Parathyroid adenoma (tissue), 2 donors: ENCODE results near the gene HACD1.

Source experiments
- H2AFZ ChIP-seq: fragments of 300-600 bp; sonication (generic); one replicate; pipeline ENCODE4 v1.7.0; 2017; ENCODE audit warnings: antibody characterized with exemption, mild to moderate bottlenecking
- H3K27ac ChIP-seq: fragments of 300-600 bp; sonication (generic); one replicate; pipeline ENCODE4 v1.7.0; 2017
- H3K27me3 ChIP-seq: fragments of 300-600 bp; sonication (generic); one replicate; pipeline ENCODE4 v1.7.0; 2017; ENCODE audit warnings: low read length; ENCODE audit not compliant: control insufficient read depth, insufficient read depth
- H3K36me3 ChIP-seq: fragments of 300-600 bp; sonication (generic); one replicate; pipeline ENCODE4 v1.7.0; 2017; ENCODE audit warnings: low read length; ENCODE audit not compliant: control insufficient read depth, insufficient read depth
- H3K4me1 ChIP-seq: fragments of 300-600 bp; sonication (generic); one replicate; pipeline ENCODE4 v1.7.0; 2017; ENCODE audit warnings: control low read depth
- H3K4me2 ChIP-seq: fragments of 300-600 bp; sonication (generic); one replicate; pipeline ENCODE4 v1.7.0; 2017; ENCODE audit warnings: low read length
- H3K4me3 ChIP-seq: fragments of 300-600 bp; sonication (generic); one replicate; pipeline ENCODE4 v1.7.0; 2017; ENCODE audit warnings: low read depth, low read length
- H3K79me2 ChIP-seq: fragments of 300-600 bp; sonication (generic); one replicate; pipeline ENCODE4 v1.7.0; 2017; ENCODE audit warnings: control low read depth
- H3K9ac ChIP-seq: fragments of 300-600 bp; sonication (generic); one replicate; pipeline ENCODE4 v1.7.0; 2017; ENCODE audit warnings: mild to moderate bottlenecking
- H3K9me3 ChIP-seq: fragments of 300-600 bp; sonication (generic); one replicate; pipeline ENCODE4 v1.7.0; 2017; ENCODE audit warnings: low read length; ENCODE audit not compliant: control insufficient read depth
- CTCF ChIP-seq: fragments of 300-600 bp; sonication (generic); IDR thresholded peaks from one replicate; pipeline ENCODE4 v1.7.0; 2017; ENCODE audit warnings: antibody characterized with exemption, mild to moderate bottlenecking
- donor health status: primary hyperparathyroidism.

The HACD1 gene

GRCh38 chr10:17562614-17563013 is 54.6 kb downstream of the HACD1 start:
- no peaks in the 10 kb centered on the region for H3K79me2 ChIP-seq
- H2AFZ ChIP-seq = no peak overlapping the region
- no peaks in the 10 kb centered on the region for H3K4me1 ChIP-seq
- no peaks in the 10 kb centered on the region for H3K36me3 ChIP-seq
- no peak for TF ChIP-seq CTCF
- no peaks in the 10 kb centered on the region for H3K9me3 ChIP-seq
- H3K27ac ChIP-seq = no peak overlapping the region
- no peak overlapping the region for H3K4me2 ChIP-seq
- H3K4me3 ChIP-seq = no peak overlapping the region
- no peak overlapping the region for H3K9ac ChIP-seq
- no peaks in the 10 kb centered on the region for H3K27me3 ChIP-seq

DNA sequence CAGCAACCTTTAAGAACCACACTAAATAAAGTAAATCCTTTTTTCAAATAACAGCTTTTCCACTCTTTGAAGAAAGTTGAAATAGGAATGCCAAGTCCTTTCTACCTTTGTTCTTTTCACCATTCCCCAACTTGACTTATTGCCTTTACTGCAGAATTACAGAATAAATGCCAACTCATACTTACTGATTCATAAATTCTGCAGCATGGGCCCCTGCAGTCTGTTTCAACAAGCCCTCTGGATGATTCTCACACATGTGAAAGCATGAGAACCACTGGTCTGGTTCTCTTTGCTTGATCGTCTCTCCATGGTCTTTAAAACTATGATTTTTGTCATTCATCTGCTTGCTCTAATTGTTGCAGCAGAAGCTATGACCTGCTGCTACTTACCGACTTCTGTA is 56.1 kb downstream of the HACD1 start:
- Histone ChIP-seq H3K9ac (no peak overlapping the region), H3K27me3 (no peaks in the 10 kb centered on the region), H3K4me1 (no peaks in the 10 kb centered on the region), H3K4me2 (no peak overlapping the region), H3K4me3 (no peak overlapping the region), H3K9me3 (no peaks in the 10 kb centered on the region), H3K27ac (no peak overlapping the region), H3K36me3 (no peaks in the 10 kb centered on the region), H2AFZ (no peak overlapping the region), H3K79me2 (no peaks in the 10 kb centered on the region)
- no peak for TF ChIP-seq CTCF

DNA sequence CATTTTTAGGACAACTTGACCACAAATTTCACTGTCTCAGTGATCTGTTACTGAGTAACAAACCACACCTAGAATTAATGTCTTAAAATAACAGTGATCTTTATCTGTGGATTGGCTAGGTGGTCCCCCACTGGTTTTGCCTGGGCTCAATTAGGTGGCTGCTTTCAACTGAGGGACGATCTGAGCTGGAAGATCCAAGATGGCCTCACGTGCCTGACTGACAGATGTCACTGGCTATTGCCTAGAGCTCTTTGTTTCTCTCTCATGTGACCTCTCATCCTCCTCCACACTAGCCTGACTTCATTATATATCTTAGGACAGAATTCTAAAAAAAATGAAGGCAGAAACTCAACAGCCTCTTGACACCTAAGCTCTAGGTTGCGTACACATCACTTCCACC is 59.7 kb downstream of the HACD1 start:
- no peak overlapping the region for H3K9ac ChIP-seq
- H3K4me3 ChIP-seq = no peak overlapping the region
- H3K9me3 ChIP-seq = no peaks in the 10 kb centered on the region
- no peaks in the 10 kb centered on the region for H3K36me3 ChIP-seq
- H3K27me3 ChIP-seq = no peaks in the 10 kb centered on the region
- H3K4me2 ChIP-seq = no peak overlapping the region
- no peaks in the 10 kb centered on the region for H3K79me2 ChIP-seq
- H3K27ac ChIP-seq = no peak overlapping the region
- H3K4me1 ChIP-seq = no peaks in the 10 kb centered on the region
- no peak for TF ChIP-seq CTCF
- H2AFZ ChIP-seq = no peak overlapping the region

DNA sequence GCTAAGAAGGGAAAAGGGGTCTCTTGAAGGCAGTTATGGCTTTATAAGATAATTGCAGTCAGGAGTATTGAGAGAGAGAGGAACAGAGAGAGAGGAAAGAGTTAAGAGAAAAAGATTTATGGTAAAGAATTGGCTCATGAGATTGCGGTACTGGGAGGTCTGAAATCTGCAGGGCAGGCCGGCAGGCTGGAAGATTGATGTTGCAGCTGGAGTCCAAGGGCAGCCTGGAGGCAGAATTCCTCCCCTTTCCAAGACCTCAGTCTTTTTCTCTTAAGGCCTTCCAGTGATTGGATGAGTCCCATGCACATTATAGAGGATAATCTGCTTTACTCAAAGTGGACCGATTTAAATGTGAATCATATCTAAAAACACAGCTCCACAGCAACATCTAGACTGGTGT is 68.4 kb downstream of the HACD1 start:
- no peaks in the 10 kb centered on the region for H3K9me3 ChIP-seq
- H3K36me3 ChIP-seq = no peaks in the 10 kb centered on the region
- H3K4me2 ChIP-seq = no peak overlapping the region
- H3K27me3 ChIP-seq = no peaks in the 10 kb centered on the region
- no peak overlapping the region for H3K9ac ChIP-seq
- no peak overlapping the region for H3K4me3 ChIP-seq
- H3K79me2 ChIP-seq = no peaks in the 10 kb centered on the region
- no peak overlapping the region for H2AFZ ChIP-seq
- H3K4me1 ChIP-seq = no peaks in the 10 kb centered on the region
- H3K27ac ChIP-seq = no peak overlapping the region
- no peak for TF ChIP-seq CTCF

- H3K9ac ChIP-seq = no peak overlapping the region
- H3K27me3 ChIP-seq = no peaks in the 10 kb centered on the region
- H3K4me1 ChIP-seq = no peaks in the 10 kb centered on the region
- H3K79me2 ChIP-seq = no peaks in the 10 kb centered on the region
- H3K9me3 ChIP-seq = no peaks in the 10 kb centered on the region
- no peak overlapping the region for H3K27ac ChIP-seq
- TF ChIP-seq CTCF = no peak
- H3K4me2 ChIP-seq = no peak overlapping the region
- H2AFZ ChIP-seq = no peak overlapping the region
- H3K4me3 ChIP-seq = no peak overlapping the region
- H3K36me3 ChIP-seq = no peaks in the 10 kb centered on the region
Observed at GRCh38 chr10:17548162-17548561, 69.0 kb downstream of the HACD1 start.
